ENCODE measurements around the gene IRF2BPL. TPM values are rescaled to one million over a fixed set of nuclear protein-coding genes. Genes with fewer than 3 reads are reported as not detected.
A peak's percentile ranks its signal among the peaks of the same experiment; 100 is the strongest.

IRF2BPL gene
- total RNA-seq, 2 experiments from 2014 or later, result 70.9 to 71.8 TPM

GRCh38 chr14:77044783-77045237 lies 16.3 kb upstream of the IRF2BPL start:
- Mint-ChIP-seq H3K9me3 (no peaks in the 10 kb centered on the region), H3K36me3 (ENCODE audit: low read depth) (peaks cover 7% of the 10 kb centered on the region), H3K4me1 (ENCODE audit: low read depth) (peaks cover 72% of the 10 kb centered on the region), H3K4me3 (no peak overlapping the region), H3K27ac (peak overlapping the region; percentile 100), H3K27me3 (no peaks in the 10 kb centered on the region)
- ChIA-PET POLR2A (interaction anchor here (2.6 to 9.9 kb wide), 3 partner anchors 15 to 92 kb away, joined by 6 to 220 read pairs (median 69); partner anchors contain the start of gene IRF2BPL), CTCF (interaction anchor here (0.9 to 2.0 kb wide), 5 partner anchors 9 to 172 kb away, joined by 3 to 8 read pairs (median 3); no protein-coding TSS in a partner anchor)
- Histone ChIP-seq H3K27me3 (ENCODE audit: control insufficient read depth in 1 of 2, insufficient read depth in 2 of 2, low read length in 2 of 2) (no peaks in the 10 kb centered on the region), H3K27ac (ENCODE audit: low read depth in 1 of 2, low read length in 2 of 2) (no peak overlapping the region), H3K4me1 (ENCODE audit: insufficient read depth, low read length) (peaks cover 62% of the 10 kb centered on the region), H3K4me3 (ENCODE audit: low read length) (no peak overlapping the region), H3K9me3 (ENCODE audit: control insufficient read depth in 1 of 2, insufficient read depth in 1 of 2, low read length in 2 of 2) (no peaks in the 10 kb centered on the region), H3K36me3 (ENCODE audit: insufficient read depth, low read length) (no peaks in the 10 kb centered on the region)
- DNase-seq, result no peak
- TF ChIP-seq CTCF (IDR thresholded peaks at IDR 0.05), result no peak
- no peak for ATAC-seq (ENCODE audit: poor library complexity)
- intact Hi-C loops (cut with DNase I, micrococcal nuclease), result loop anchor here (5.0 kb wide), 1 partner anchor 52 kb away; the partner anchor contains the start of gene CIPC (in 2 of the 2)

- Histone ChIP-seq H3K36me3 (ENCODE audit: insufficient read depth, low read length) (no peaks in the 10 kb centered on the region), H3K9me3 (ENCODE audit: control insufficient read depth in 1 of 2, insufficient read depth in 1 of 2, low read length in 2 of 2) (no peaks in the 10 kb centered on the region), H3K27ac (ENCODE audit: low read depth in 1 of 2, low read length in 2 of 2) (no peak overlapping the region), H3K27me3 (ENCODE audit: control insufficient read depth in 1 of 2, insufficient read depth in 2 of 2, low read length in 2 of 2) (no peaks in the 10 kb centered on the region), H3K4me3 (ENCODE audit: low read length) (no peak overlapping the region), H3K4me1 (ENCODE audit: insufficient read depth, low read length) (peaks cover 70% of the 10 kb centered on the region)
- DNase-seq, result no peak
- POLR2A ChIA-PET, result interaction anchor here (2.6 to 9.9 kb wide), 3 partner anchors 14 to 91 kb away, joined by 6 to 220 read pairs (median 69); partner anchors contain the start of gene IRF2BPL
- peaks cover 79% of the 10 kb centered on the region for H3K4me1 Mint-ChIP-seq (ENCODE audit: low read depth)
- peak overlapping the region; percentile 100 for H3K27ac Mint-ChIP-seq
- H3K4me3 Mint-ChIP-seq, result peak overlapping the region; percentile 68
- no peak for ATAC-seq (ENCODE audit: poor library complexity)
- no peaks in the 10 kb centered on the region for H3K27me3 Mint-ChIP-seq
- peaks cover 7% of the 10 kb centered on the region for H3K36me3 Mint-ChIP-seq (ENCODE audit: low read depth)
- intact Hi-C loops (cut with DNase I, micrococcal nuclease), result loop anchor here (5.0 kb wide), 1 partner anchor 53 kb away; the partner anchor contains the start of gene CIPC (in 2 of the 2)
- CTCF ChIA-PET, result interaction anchor here (1.1 to 2.0 kb wide), 4 partner anchors 9 to 131 kb away, joined by 3 to 8 read pairs (median 4); no protein-coding TSS in a partner anchor
- TF ChIP-seq CTCF (IDR thresholded peaks at IDR 0.05), result no peak
- no peaks in the 10 kb centered on the region for H3K9me3 Mint-ChIP-seq
Observed at GRCh38 chr14:77043984-77044485, 15.5 kb upstream of the IRF2BPL start.

- CTCF ChIA-PET, result interaction anchor here (1.1 to 2.0 kb wide), 5 partner anchors 10 to 130 kb away, joined by 3 to 8 read pairs (median 4); no protein-coding TSS in a partner anchor
- TF ChIP-seq CTCF (IDR thresholded peaks at IDR 0.05), result no peak
- Mint-ChIP-seq H3K27ac (peak overlapping the region; percentile 100), H3K27me3 (no peaks in the 10 kb centered on the region), H3K9me3 (no peaks in the 10 kb centered on the region), H3K4me3 (peak overlapping the region; percentile 68), H3K4me1 (ENCODE audit: low read depth) (peaks cover 86% of the 10 kb centered on the region), H3K36me3 (ENCODE audit: low read depth) (peaks cover 11% of the 10 kb centered on the region)
- H3K4me3 ChIP-seq (ENCODE audit: low read length), result no peak overlapping the region
- POLR2A ChIA-PET, result interaction anchor here (0.6 to 9.9 kb wide), 6 partner anchors 13 to 334 kb away, joined by 3 to 220 read pairs (median 5); partner anchors contain the start of genes IRF2BPL, SAMD15 and TMED8
- DNase-seq, result peak in 7 of 14 experiments; percentile 20 to 73 (median 56)
- H3K27me3 ChIP-seq (ENCODE audit: control insufficient read depth in 1 of 2, insufficient read depth in 2 of 2, low read length in 2 of 2), result no peaks in the 10 kb centered on the region
- peak overlapping the region in 1 of 2 donors; percentile 41 for H3K27ac ChIP-seq (ENCODE audit: low read depth in 1 of 2, low read length in 2 of 2)
- H3K36me3 ChIP-seq (ENCODE audit: insufficient read depth, low read length), result no peaks in the 10 kb centered on the region
- H3K4me1 ChIP-seq (ENCODE audit: insufficient read depth, low read length), result peaks cover 76% of the 10 kb centered on the region
- no peaks in the 10 kb centered on the region for H3K9me3 ChIP-seq (ENCODE audit: control insufficient read depth in 1 of 2, insufficient read depth in 1 of 2, low read length in 2 of 2)
- ATAC-seq (ENCODE audit: poor library complexity), result no peak
- intact Hi-C loops (cut with DNase I, micrococcal nuclease), result loop anchor here (5.0 kb wide), 1 partner anchor 54 kb away; the partner anchor contains the start of gene CIPC (in 2 of the 2)
Observed at GRCh38 chr14:77043177-77043983, 14.9 kb upstream of the IRF2BPL start.
